SK-N-SH treated with all-trans-retinoic acid at 6 μM for 48 hours (cell line): ENCODE data around the gene ARHGEF25.

ENCODE experiments used
- BACH2 ChIP-seq: fragments of 250-450 bp; sonication (Bioruptor Pico); IDR thresholded peaks from 2 replicates; pipeline ENCODE4 v1.9.0; 2021; ENCODE audit warnings: mild to moderate bottlenecking, borderline replicate concordance
- CREB5 ChIP-seq: fragments of 250-450 bp; sonication (Bioruptor Pico); IDR thresholded peaks from 2 replicates; pipeline ENCODE4 v1.5.1; 2020; ENCODE audit warnings: low read depth, mild to moderate bottlenecking, moderate library complexity
- CSRNP3 ChIP-seq: fragments of 250-450 bp; sonication (Bioruptor Pico); IDR thresholded peaks from 2 replicates; pipeline ENCODE4 v1.5.1; 2021; ENCODE audit warnings: mild to moderate bottlenecking, moderate library complexity
- GLIS3 ChIP-seq: fragments of 250-450 bp; sonication (Bioruptor Pico); IDR thresholded peaks from 2 replicates; pipeline ENCODE4 v1.5.0; 2020; ENCODE audit warnings: mild to moderate bottlenecking, moderate library complexity
- ISL1 ChIP-seq: fragments of 250-450 bp; sonication (Bioruptor Pico); IDR thresholded peaks from 2 replicates; pipeline ENCODE4 v2.1.2; 2022; ENCODE audit warnings: mild to moderate bottlenecking, moderate library complexity
- RARB ChIP-seq: fragments of 250-450 bp; sonication (Bioruptor Pico); IDR thresholded peaks from 2 replicates; pipeline ENCODE4 v1.8.0; 2021; ENCODE audit warnings: mild to moderate bottlenecking, moderate library complexity
- SNAI2 ChIP-seq: fragments of 250-450 bp; sonication (Bioruptor Pico); IDR thresholded peaks from 2 replicates; pipeline ENCODE4 v1.5.0; 2020; ENCODE audit warnings: mild to moderate bottlenecking, moderate library complexity
- TOX ChIP-seq: fragments of 250-450 bp; sonication (Bioruptor Pico); IDR thresholded peaks from 2 replicates; pipeline ENCODE4 v1.8.0; 2021; ENCODE audit warnings: mild to moderate bottlenecking, moderate library complexity, borderline replicate concordance
- TSHZ2 ChIP-seq: fragments of 250-450 bp; sonication (Bioruptor Pico); IDR thresholded peaks from 2 replicates; pipeline ENCODE4 v1.5.0; 2020; ENCODE audit warnings: mild to moderate bottlenecking, moderate library complexity
- ZFP3 ChIP-seq: fragments of 250-450 bp; sonication (Bioruptor Pico); IDR thresholded peaks from 2 replicates; pipeline ENCODE4 v1.5.0; 2020; ENCODE audit warnings: mild to moderate bottlenecking, moderate library complexity
- ZNF565 ChIP-seq: fragments of 450-650 bp; formaldehyde crosslinking; conservative IDR thresholded peaks from 2 replicates; pipeline ENCODE4 v1.5.0; 2020; ENCODE audit warnings: low read depth, mild to moderate bottlenecking, moderate library complexity
- ZNF70 ChIP-seq: fragments of 450-650 bp; formaldehyde crosslinking; IDR thresholded peaks from 2 replicates; pipeline ENCODE4 v1.5.0; 2020; ENCODE audit warnings: mild to moderate bottlenecking, moderate library complexity
- ZNF8 ChIP-seq: fragments of 450-650 bp; formaldehyde crosslinking; IDR thresholded peaks from 2 replicates; pipeline ENCODE4 v1.5.0; 2020; ENCODE audit warnings: mild to moderate bottlenecking, moderate library complexity
- TF ChIP-seq, protein P1 (sequence below): fragments of 250-450 bp; sonication (Bioruptor Pico); IDR thresholded peaks from 2 replicates; pipeline ENCODE4 v1.8.0; 2020; ENCODE audit warnings: mild to moderate bottlenecking, moderate library complexity, borderline replicate concordance

DNA sequence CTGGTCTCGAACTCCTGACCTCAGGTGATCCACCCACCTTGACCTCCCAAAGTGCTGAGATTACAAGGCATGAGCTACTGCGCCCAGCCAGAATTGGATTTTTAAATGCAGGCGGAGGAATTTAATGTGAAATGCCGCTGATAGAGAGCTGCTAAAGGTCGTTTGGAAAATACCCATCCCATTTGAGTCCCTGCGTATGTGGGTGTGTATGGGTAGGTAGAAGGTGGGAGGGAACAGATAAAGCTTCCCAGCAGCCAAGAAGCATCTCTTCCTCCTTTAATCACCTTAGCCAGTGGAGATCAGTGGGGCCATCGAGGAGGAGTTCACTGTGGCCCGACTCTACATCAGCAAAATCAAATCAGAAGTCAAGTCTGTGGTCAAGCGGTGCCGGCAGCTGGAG is 36.4 kb upstream of the ARHGEF25 start:
- TF ChIP-seq CREB5 (no peak), TSHZ2 (CRISPR knock-in tag) (no peak), ZNF70 (CRISPR knock-in tag) (no peak), ZFP3 (CRISPR knock-in tag) (no peak), TOX (no peak), SNAI2 (CRISPR knock-in tag) (no peak), ISL1 (no peak), ZNF565 (CRISPR knock-in tag) (no peak), GLIS3 (CRISPR knock-in tag) (no peak), RARB (no peak), BACH2 (CRISPR knock-in tag) (no peak), ZNF8 (CRISPR knock-in tag) (no peak), CSRNP3 (CRISPR knock-in tag) (no peak)
- TF ChIP-seq, protein P1, sequence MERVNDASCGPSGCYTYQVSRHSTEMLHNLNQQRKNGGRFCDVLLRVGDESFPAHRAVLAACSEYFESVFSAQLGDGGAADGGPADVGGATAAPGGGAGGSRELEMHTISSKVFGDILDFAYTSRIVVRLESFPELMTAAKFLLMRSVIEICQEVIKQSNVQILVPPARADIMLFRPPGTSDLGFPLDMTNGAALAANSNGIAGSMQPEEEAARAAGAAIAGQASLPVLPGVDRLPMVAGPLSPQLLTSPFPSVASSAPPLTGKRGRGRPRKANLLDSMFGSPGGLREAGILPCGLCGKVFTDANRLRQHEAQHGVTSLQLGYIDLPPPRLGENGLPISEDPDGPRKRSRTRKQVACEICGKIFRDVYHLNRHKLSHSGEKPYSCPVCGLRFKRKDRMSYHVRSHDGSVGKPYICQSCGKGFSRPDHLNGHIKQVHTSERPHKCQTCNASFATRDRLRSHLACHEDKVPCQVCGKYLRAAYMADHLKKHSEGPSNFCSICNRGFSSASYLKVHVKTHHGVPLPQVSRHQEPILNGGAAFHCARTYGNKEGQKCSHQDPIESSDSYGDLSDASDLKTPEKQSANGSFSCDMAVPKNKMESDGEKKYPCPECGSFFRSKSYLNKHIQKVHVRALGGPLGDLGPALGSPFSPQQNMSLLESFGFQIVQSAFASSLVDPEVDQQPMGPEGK (CRISPR knock-in tag) = no peak
